Activated CD4-positive, alpha-beta memory T cell treated with anti-CD3 and anti-CD28 coated beads for 36 hours (primary cell): ENCODE measurements around the gene CHRM4. TPM values are rescaled to one million over a fixed set of nuclear protein-coding genes. Genes with fewer than 3 reads are reported as not detected.
A peak's percentile ranks its signal among the peaks of the same experiment; 100 is the strongest.

Experiments
- CTCF ChIA-PET: fragments of 350-600 bp; sonication (Branson Sonifier 250); formaldehyde crosslinking; loops from one replicate; lab custom pipeline; 2021; ENCODE audit warnings: antibody characterized with exemption, inconsistent platforms; lab: Charles Lee
- POLR2A ChIA-PET: fragments of 350-600 bp; sonication (Branson Sonifier 250); formaldehyde crosslinking; loops from one replicate; lab custom pipeline; 2021; ENCODE audit warnings: antibody characterized with exemption; lab: Charles Lee
- DNase-seq: peaks from one replicate; pipeline ENCODE4 v3.0.0-alpha.2; 2020
- H3K27ac Mint-ChIP-seq: one replicate; pipeline ENCODE4 v1.8.0; 2021; ENCODE audit warnings: mixed read lengths
- H3K27me3 Mint-ChIP-seq: one replicate; pipeline ENCODE4 v1.8.0; 2021; ENCODE audit warnings: mixed read lengths
- H3K36me3 Mint-ChIP-seq: one replicate; pipeline ENCODE4 v1.8.0; 2021; ENCODE audit warnings: mixed read lengths
- H3K4me1 Mint-ChIP-seq: one replicate; pipeline ENCODE4 v1.8.0; 2021; ENCODE audit warnings: low read depth, mixed read lengths
- H3K4me3 Mint-ChIP-seq: one replicate; pipeline ENCODE4 v1.8.0; 2021; ENCODE audit warnings: mild to moderate bottlenecking, mixed read lengths
- H3K9me3 Mint-ChIP-seq: one replicate; pipeline ENCODE4 v1.8.0; 2021; ENCODE audit warnings: mixed read lengths
- intact Hi-C: fragments of 100-400 bp; cut with micrococcal nuclease; formaldehyde crosslinking; loops from one replicate; pipeline ENCODE4 v1.15.1; 2023
- total RNA-seq, 2 experiments: library from RNA; stranded (reverse); gene quantifications; one replicate each; pipeline ENCODE4 v1.2.3, GENCODE V29; 2021

CHRM4 gene
- total RNA-seq, 2 experiments from 2014 or later, result not detected

- DNase-seq, result no peak
- intact Hi-C loops, result loop anchor here (5.0 kb wide), 1 partner anchor 173 kb away; no protein-coding TSS in a partner anchor
- peak overlapping the region; percentile 4 for H3K27ac Mint-ChIP-seq
- H3K36me3 Mint-ChIP-seq, result peaks cover 9% of the 10 kb centered on the region
- H3K9me3 Mint-ChIP-seq, result no peaks in the 10 kb centered on the region
- peaks cover 50% of the 10 kb centered on the region for H3K4me1 Mint-ChIP-seq
- CTCF ChIA-PET, result interaction anchor here (0.9 to 17.2 kb wide), 5 partner anchors 8 to 127 kb away, joined by 3 to 346 read pairs (median 3); partner anchors contain the start of gene DGKZ
- POLR2A ChIA-PET, result interaction anchor here (1.8 kb wide), 2 partner anchors 11 to 16 kb away, joined by 4 to 8 read pairs; no protein-coding TSS in a partner anchor
- H3K4me3 Mint-ChIP-seq, result no peak overlapping the region
- no peaks in the 10 kb centered on the region for H3K27me3 Mint-ChIP-seq
Measured at GRCh38 chr11:46364791-46365190, 26.8 kb downstream of the CHRM4 start.

- ChIA-PET POLR2A (no interaction called here), CTCF (interaction anchor here (0.7 to 17.2 kb wide), 3 partner anchors 16 to 51 kb away, joined by 3 to 346 read pairs (median 3); partner anchors contain the start of gene DGKZ)
- no peak overlapping the region for H3K4me3 Mint-ChIP-seq
- H3K9me3 Mint-ChIP-seq, result no peaks in the 10 kb centered on the region
- peaks cover 51% of the 10 kb centered on the region for H3K4me1 Mint-ChIP-seq
- no peaks in the 10 kb centered on the region for H3K27me3 Mint-ChIP-seq
- H3K27ac Mint-ChIP-seq, result peak overlapping the region; percentile 24
- intact Hi-C loops, result no loop called here
- H3K36me3 Mint-ChIP-seq, result peaks cover 5% of the 10 kb centered on the region
- DNase-seq, result no peak
Measured at GRCh38 chr11:46364056-46364455, 27.5 kb downstream of the CHRM4 start.

DNA sequence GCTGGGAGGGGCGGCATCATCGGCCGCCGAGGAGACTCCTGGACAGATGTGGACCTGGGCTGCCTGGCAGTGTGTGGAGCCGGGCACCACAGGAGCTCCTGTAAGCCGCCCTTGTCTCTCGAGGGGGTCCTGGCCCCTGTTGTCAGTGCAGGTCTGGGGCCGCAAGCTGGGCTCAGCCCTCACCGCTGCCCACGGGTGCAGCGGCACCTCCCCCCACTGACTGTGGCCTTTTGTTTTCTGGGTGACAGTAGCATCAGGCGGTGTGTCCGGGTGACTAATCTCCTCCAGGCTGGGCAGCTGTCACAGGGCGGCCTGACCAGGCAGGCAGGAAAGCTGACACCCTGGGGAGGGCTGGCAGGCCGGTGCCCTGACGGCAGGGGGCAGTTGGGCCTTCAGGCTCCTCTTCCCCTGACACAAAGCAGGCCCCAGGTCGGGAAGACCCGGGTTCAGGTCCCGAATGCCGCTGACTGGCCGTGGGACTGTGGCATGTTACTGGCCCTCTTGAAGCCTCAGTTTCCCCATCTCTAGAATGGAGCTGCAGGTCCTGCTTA lies 28.0 kb downstream of the CHRM4 start:
- Mint-ChIP-seq H3K36me3 (peaks cover 3% of the 10 kb centered on the region), H3K9me3 (no peaks in the 10 kb centered on the region), H3K27ac (no peak overlapping the region), H3K27me3 (no peaks in the 10 kb centered on the region), H3K4me1 (peaks cover 54% of the 10 kb centered on the region), H3K4me3 (no peak overlapping the region)
- intact Hi-C loops, result no loop called here
- POLR2A ChIA-PET, result no interaction called here
- DNase-seq, result no peak
- CTCF ChIA-PET, result interaction anchor here (0.7 to 17.2 kb wide), 5 partner anchors 16 to 51 kb away, joined by 3 to 346 read pairs (median 3); partner anchors contain the start of gene DGKZ

- Mint-ChIP-seq H3K4me1 (peaks cover 58% of the 10 kb centered on the region), H3K36me3 (no peaks in the 10 kb centered on the region), H3K27ac (peak overlapping the region; percentile 69), H3K9me3 (no peaks in the 10 kb centered on the region), H3K27me3 (no peaks in the 10 kb centered on the region), H3K4me3 (no peak overlapping the region)
- ChIA-PET CTCF (interaction anchor here (0.8 to 17.2 kb wide), 4 partner anchors 15 to 125 kb away, joined by 3 to 346 read pairs (median 7); partner anchors contain the start of gene DGKZ), POLR2A (interaction anchor here (0.6 kb wide), 1 partner anchor 228 kb away, joined by 3 read pairs; no protein-coding TSS in a partner anchor)
- intact Hi-C loops, result no loop called here
- DNase-seq, result no peak
Measured at GRCh38 chr11:46363031-46363407, 28.6 kb downstream of the CHRM4 start.

DNA sequence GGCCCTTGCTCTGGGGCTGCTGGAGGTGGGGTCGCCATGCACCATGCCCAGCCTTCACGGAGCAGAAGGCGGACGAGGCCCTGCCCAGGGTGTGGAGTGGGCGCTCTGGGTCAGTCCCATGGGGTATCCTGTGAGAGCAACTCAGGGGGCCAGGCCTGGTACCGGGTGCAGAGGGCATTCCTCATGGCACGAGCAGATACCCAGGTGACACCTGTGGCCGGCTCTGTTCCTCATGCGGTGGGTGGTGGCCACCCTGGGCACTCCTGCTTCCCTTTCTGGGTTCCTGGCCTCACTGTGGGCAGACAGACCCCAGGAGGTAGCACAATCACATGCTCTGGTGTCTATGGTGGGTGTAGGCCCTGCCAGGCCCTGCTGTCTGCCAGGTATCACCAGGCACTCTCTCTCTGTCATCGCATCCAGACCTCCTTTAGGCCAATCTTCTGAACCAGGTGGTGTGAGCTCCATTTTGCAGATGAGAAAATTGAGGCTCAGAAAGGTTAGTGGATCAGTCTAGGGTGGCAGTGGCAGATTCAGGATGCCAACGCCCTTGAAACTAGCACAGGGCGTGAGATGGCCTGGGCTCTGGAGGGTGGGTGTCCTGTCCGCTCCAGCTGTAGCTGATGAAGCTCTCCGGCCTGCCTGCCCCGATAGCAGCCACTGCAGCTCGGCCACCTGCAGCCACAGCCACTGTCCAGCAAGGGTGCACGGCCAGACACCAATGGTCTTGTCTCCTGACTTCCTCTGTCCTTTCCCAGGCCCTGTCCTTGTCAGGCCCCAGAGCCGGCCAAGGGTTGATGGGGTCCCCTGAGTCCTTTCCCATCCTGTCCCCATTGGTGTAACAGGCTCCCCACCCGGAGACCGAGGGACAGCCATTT lies 29.2 kb downstream of the CHRM4 start:
- intact Hi-C loops, result no loop called here
- ChIA-PET CTCF (interaction anchor here (1.3 to 17.2 kb wide), 4 partner anchors 15 to 125 kb away, joined by 3 to 346 read pairs (median 8); partner anchors contain the start of genes CHRM4 and DGKZ), POLR2A (interaction anchor here (0.6 to 2.2 kb wide), 2 partner anchors 14 to 228 kb away, joined by 3 to 15 read pairs; partner anchors contain the start of gene DGKZ)
- H3K27ac Mint-ChIP-seq, result peak overlapping the region; percentile 69
- no peak for DNase-seq
- no peaks in the 10 kb centered on the region for H3K36me3 Mint-ChIP-seq
- no peaks in the 10 kb centered on the region for H3K9me3 Mint-ChIP-seq
- H3K27me3 Mint-ChIP-seq, result no peaks in the 10 kb centered on the region
- peak overlapping the region; percentile 72 for H3K4me3 Mint-ChIP-seq
- peaks cover 62% of the 10 kb centered on the region for H3K4me1 Mint-ChIP-seq

- CTCF ChIA-PET, result interaction anchor here (0.8 to 17.2 kb wide), 7 partner anchors 7 to 124 kb away, joined by 3 to 346 read pairs (median 5); partner anchors contain the start of genes CHRM4 and DGKZ
- H3K4me1 Mint-ChIP-seq, result peaks cover 62% of the 10 kb centered on the region
- peak; percentile 84 for DNase-seq
- no peaks in the 10 kb centered on the region for H3K36me3 Mint-ChIP-seq
- POLR2A ChIA-PET, result interaction anchor here (0.5 to 2.2 kb wide), 6 partner anchors 9 to 239 kb away, joined by 3 to 15 read pairs (median 3); partner anchors contain the start of gene DGKZ
- no peaks in the 10 kb centered on the region for H3K9me3 Mint-ChIP-seq
- H3K4me3 Mint-ChIP-seq, result peak overlapping the region; percentile 72
- intact Hi-C loops, result loop anchor here (1.0 to 2.0 kb wide), 2 partner anchors 8 to 19 kb away; partner anchors contain the start of gene MDK
- no peaks in the 10 kb centered on the region for H3K27me3 Mint-ChIP-seq
- peak overlapping the region; percentile 84 for H3K27ac Mint-ChIP-seq
Measured at GRCh38 chr11:46361283-46362155, 30.1 kb downstream of the CHRM4 start.

DNA sequence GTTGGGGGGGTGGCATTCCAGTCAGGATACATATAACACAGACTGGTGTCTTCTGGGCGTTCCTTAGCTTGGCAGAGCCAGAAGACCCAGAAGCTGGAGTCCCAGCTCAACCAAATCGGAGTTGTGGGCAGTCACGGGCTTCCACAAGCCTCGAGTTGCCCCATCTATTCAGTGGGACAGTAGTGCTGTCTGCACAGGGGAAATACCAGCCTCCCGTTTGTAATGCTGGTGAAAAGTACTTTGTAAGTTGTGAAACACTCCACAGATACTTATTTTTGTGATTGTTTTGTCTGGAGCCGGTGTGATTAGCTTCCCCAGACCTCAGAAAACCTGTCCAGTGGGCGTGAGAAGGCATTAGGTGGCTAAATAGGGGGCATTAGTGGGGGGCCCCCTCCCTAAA lies 30.7 kb downstream of the CHRM4 start:
- intact Hi-C loops, result loop anchor here (1.0 to 2.0 kb wide), 2 partner anchors 8 to 20 kb away; partner anchors contain the start of gene MDK
- peaks cover 64% of the 10 kb centered on the region for H3K4me1 Mint-ChIP-seq
- ChIA-PET CTCF (interaction anchor here (0.8 to 17.2 kb wide), 7 partner anchors 8 to 139 kb away, joined by 3 to 346 read pairs (median 5); partner anchors contain the start of gene DGKZ), POLR2A (interaction anchor here (0.6 to 2.2 kb wide), 5 partner anchors 9 to 218 kb away, joined by 3 to 15 read pairs (median 3); partner anchors contain the start of gene DGKZ)
- H3K27ac Mint-ChIP-seq, result peak overlapping the region; percentile 84
- H3K36me3 Mint-ChIP-seq, result no peaks in the 10 kb centered on the region
- DNase-seq, result no peak
- H3K4me3 Mint-ChIP-seq, result peak overlapping the region; percentile 72
- no peaks in the 10 kb centered on the region for H3K9me3 Mint-ChIP-seq
- H3K27me3 Mint-ChIP-seq, result no peaks in the 10 kb centered on the region

- peaks cover 60% of the 10 kb centered on the region for H3K4me1 Mint-ChIP-seq
- H3K27ac Mint-ChIP-seq, result no peak overlapping the region
- H3K4me3 Mint-ChIP-seq, result no peak overlapping the region
Measured at GRCh38 chr11:46359953-46360352, 31.6 kb downstream of the CHRM4 start.

DNA sequence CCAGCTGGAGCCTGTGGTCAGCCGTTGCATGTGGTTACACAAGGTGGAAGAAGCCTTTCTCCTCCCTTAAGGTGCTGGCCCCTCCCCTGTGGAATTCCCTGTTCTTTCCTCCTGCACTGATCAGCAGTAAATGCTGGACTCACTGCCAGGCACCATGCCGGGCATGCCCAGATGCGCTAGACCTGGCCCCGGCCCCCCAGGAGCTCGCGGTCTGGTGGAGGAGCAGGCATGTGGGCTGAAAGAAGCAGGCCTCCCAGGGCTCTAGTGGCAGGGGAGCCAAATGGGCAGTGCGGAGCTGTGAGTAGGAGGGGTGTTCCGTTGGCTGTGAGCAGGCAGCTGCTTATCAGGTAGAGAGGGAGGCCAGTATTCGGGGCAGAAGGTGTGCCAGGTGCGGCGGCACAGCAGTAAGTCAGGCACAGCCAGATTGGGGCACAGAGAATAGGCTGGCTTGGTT lies 34.1 kb downstream of the CHRM4 start:
- Mint-ChIP-seq H3K9me3 (no peaks in the 10 kb centered on the region), H3K4me1 (peaks cover 67% of the 10 kb centered on the region), H3K27me3 (no peaks in the 10 kb centered on the region), H3K4me3 (no peak overlapping the region), H3K36me3 (no peaks in the 10 kb centered on the region), H3K27ac (peak overlapping the region; percentile 65)
- CTCF ChIA-PET, result interaction anchor here (0.8 to 17.2 kb wide), 4 partner anchors 10 to 35 kb away, joined by 3 to 346 read pairs (median 13); partner anchors contain the start of gene DGKZ
- DNase-seq, result no peak
- POLR2A ChIA-PET, result interaction anchor here (2.4 kb wide), 1 partner anchor 9 kb away, joined by 12 read pairs; the partner anchor contains the start of gene DGKZ
- intact Hi-C loops, result no loop called here

More at GRCh38 chr11:46359953-46360352, 31.6 kb downstream of the CHRM4 start:
- no peak for DNase-seq
- ChIA-PET POLR2A (interaction anchor here (0.6 to 2.2 kb wide), 4 partner anchors 8 to 576 kb away, joined by 3 to 15 read pairs (median 10); partner anchors contain the start of gene DGKZ), CTCF (interaction anchor here (1.0 to 17.2 kb wide), 5 partner anchors 9 to 140 kb away, joined by 3 to 346 read pairs (median 5); partner anchors contain the start of gene DGKZ)
- intact Hi-C loops, result loop anchor here (2.0 kb wide), 1 partner anchor 21 kb away; the partner anchor contains the start of gene MDK
- H3K36me3 Mint-ChIP-seq, result no peaks in the 10 kb centered on the region
- no peaks in the 10 kb centered on the region for H3K27me3 Mint-ChIP-seq
- no peaks in the 10 kb centered on the region for H3K9me3 Mint-ChIP-seq

DNA sequence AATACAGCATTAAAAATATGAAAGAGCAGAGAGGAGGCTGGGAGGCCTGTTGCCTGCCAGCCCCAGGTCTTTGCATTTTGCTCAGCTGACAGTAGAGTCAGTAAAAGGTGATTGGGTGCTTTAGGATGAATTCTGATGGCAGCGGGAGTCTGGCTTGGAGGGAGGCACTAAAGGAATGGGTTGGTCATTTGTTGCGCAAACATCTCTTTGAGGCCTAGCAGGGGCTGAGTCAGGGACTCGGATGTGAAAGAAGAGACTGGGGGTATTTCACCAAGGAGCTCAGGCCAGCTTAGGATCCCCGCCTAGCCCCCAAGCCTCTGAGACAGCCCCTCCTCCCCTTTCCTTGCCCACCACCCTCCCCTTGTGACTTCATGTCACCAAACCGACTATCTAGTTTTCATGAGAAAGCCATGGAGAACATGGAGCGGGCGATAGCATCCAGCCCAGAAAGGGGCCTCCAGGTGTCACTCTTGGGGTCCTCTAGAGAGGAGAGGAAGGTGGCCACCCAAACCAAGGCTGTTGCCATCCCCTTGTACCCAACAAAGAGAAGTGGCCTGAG lies 34.6 kb downstream of the CHRM4 start:
- no peak for DNase-seq
- CTCF ChIA-PET, result interaction anchor here (0.8 to 3.7 kb wide), 5 partner anchors 8 to 35 kb away, joined by 3 to 23 read pairs (median 3); partner anchors contain the start of gene DGKZ
- POLR2A ChIA-PET, result interaction anchor here (2.4 kb wide), 1 partner anchor 9 kb away, joined by 12 read pairs; the partner anchor contains the start of gene DGKZ
- peak overlapping the region; percentile 39 for H3K27ac Mint-ChIP-seq
- no peak overlapping the region for H3K4me3 Mint-ChIP-seq
- intact Hi-C loops, result no loop called here
- peaks cover 65% of the 10 kb centered on the region for H3K4me1 Mint-ChIP-seq
- no peaks in the 10 kb centered on the region for H3K9me3 Mint-ChIP-seq
- no peaks in the 10 kb centered on the region for H3K36me3 Mint-ChIP-seq
- no peaks in the 10 kb centered on the region for H3K27me3 Mint-ChIP-seq
